Erythroblast (primary cell): Measurements from ENCODE around the gene NR3C2.

Source experiments
- DNase-seq, 2 experiments: peaks; one replicate each; lab custom pipeline; 2025; lab: John Stamatoyannopoulos, UW
- GATA1 ChIP-seq: IDR thresholded peaks from 2 replicates; pipeline ENCODE4 v1.6.1; 2011; ENCODE audit warnings: low read depth, mild to moderate bottlenecking, control low read depth, low read length, moderate library complexity
- POLR2A ChIP-seq: IDR thresholded peaks from 2 replicates; pipeline ENCODE4 v1.6.1; 2011; ENCODE audit warnings: mild to moderate bottlenecking, low read length

NR3C2 gene

DNA sequence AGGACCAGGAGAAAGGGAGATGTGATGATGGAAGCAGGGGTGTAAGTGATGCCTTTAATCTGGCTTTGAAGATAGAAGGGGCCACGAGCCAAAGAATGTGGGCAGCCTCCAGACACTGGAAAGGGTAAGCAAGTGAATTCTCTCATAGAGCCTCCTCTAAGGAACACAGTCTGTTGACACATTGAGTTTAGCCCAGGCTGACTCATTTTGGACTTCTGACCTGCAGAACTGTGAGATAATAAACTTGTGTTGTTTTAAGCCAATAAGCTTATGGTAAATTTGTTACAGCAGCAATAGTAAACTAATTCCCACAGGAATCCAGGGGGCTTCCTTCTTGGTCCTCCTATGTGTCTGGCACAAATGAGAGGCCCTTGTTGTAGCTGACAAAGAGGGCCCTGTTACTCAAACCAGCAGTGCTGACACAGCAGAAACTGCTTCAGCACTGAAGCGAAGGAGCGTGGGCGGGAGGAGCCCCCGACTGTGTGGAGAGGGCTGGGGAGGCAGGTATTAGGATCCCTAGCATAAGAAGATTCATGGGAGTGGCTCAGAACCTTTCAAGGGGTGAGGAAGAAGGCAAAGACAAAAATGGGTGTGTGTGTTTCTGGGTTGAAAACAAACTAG is 268.7 kb downstream of the NR3C2 start:
- TF ChIP-seq GATA1 = no peak
- no peak for TF ChIP-seq POLR2A
- no peak for DNase-seq

DNA sequence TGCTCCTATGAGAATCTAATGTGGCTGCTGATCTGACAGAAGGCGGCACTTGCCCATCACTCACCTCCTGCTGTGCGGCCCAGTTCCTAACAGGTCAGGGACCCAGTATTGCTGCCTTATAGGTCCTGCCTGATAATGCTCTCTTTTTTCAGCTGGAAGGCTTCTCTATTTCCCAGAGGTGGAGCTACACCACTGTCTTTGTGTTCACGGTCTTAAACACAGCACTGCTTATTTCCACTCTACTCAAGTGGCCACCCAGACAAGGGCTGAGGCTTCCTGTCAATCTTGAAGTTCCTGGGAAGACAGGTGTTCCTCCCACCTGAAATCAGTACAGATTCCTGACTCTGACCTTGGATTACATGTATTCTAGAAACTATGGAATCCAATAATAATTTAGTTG is 270.6 kb downstream of the NR3C2 start:
- TF ChIP-seq GATA1 (no peak), POLR2A (no peak)
- DNase-seq = no peak

DNA sequence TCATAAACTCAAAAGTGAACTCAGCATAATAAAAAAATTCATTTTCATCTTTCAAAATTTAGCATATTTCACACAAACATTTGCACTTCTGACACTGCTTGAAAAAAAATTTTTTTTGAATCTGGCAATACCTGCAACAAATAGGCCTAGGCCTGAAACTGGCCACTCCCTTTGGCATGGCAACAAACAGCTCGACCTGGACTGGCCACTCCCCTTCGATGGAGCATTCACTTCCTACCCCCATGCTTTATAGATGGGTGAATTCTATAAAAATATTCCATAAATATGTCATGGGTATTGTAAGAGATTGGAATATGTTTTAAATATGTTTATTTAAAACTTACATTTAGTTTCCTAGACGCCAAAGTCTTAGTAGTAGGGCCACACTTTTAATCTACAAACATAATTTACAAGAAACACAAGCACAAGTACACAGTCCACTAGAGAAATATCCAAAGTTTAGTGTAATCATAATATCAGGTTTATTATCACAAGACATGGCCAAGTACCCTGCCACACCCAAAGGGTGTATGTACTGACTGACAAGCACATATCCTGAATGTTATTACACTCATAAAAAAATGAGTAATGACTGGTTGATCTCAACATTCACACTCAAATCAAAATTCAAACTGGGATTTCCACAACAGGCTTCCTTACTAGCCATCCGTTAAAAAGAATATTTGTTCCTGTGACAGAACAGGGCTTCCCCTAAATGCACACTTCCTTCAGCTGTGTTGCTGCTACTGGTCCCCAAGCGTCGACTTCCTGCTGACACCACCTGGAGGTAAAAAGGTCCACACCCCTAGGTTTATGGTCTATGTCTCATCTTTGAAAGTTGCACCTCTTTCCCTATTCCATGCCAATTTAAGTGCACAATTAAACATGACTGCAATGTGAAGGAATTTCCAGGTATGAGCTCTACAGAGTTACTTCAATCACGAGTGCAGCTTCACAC is 271.5 kb downstream of the NR3C2 start:
- no peak for TF ChIP-seq GATA1
- TF ChIP-seq POLR2A = no peak
- no peak for DNase-seq

DNA sequence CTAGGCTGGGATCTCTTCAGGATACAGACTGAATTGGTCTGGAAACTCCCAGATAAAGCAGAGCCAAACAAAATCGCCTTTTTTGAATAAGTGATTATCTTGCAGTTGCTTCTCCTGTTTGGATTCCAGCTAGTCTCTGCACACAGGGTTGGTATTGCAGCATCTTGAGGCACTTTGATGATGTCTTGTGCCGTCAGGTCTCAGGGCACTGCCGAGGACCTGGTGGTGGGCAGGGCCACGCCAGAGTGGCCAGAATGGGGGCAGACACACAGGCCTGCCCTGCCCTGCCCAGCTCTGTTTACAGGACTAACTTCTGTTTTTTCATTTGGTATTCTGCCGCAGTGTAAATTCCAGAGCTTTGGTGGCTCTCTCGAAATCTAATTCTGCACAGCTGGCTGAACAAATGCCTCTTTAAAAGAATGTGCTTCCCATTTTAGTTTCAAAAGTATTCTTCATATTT is 276.1 kb downstream of the NR3C2 start:
- TF ChIP-seq POLR2A = no peak
- no peak for TF ChIP-seq GATA1
- DNase-seq = no peak

DNA sequence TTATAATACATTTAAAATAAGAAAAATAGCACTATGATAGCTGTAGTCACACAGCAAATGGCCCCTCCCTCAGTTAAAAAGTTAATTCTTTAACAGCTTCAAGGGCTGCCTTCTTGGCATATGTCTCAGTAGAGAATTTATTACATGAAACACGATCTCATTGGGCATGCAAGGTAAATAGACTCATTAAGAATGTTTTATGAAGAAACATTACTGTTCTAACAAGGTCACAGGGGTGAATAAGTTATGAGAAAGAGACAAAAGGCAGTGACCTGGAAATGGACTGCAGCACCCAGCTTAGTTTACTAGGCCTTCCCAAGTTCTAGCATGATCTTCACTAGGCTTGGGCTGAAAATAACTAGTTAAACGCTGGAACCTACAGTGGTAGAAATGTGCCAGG is 277.7 kb downstream of the NR3C2 start:
- DNase-seq = no peak
- TF ChIP-seq GATA1 = no peak
- TF ChIP-seq POLR2A = no peak

DNA sequence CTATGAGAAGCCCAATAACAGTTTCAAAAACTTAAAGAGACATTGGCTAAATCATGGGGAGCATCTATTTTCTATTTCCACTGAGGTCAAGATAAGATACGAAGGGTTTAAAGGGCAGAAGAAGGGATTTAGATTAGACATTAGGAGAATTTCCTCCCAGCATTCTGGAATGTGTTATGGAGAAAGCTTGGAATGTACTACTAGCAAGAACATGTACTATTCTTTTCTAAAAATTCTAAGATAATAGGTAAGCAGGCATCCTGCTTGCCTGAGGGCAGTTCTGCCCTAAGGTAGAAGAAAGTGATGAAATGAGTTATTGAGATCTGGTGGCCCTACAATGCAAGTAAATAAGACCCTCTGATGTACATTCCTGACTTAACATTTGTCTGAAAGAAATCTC is 279.2 kb downstream of the NR3C2 start:
- no peak for DNase-seq
- TF ChIP-seq POLR2A (no peak), GATA1 (no peak)

DNA sequence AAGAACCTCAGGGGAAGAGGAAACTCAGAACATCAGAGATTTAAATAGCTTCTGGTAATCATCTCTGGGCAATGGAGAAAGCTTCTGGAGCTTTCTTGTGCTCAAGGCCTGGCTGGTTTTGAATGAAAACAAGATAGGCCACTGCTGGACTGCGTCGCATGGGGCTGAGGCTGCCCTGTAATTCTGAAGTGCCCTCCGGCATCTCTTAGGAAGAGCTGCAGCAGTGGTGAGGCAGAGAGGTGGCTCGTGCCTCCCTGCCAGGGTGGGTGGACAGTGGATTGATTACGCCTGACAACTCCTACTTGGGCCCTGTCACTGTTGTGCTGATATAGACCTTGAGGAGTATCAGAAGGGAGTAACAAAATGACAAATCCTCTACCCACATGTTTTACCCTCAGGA is 279.7 kb downstream of the NR3C2 start:
- TF ChIP-seq GATA1 (no peak), POLR2A (no peak)
- DNase-seq = no peak

DNA sequence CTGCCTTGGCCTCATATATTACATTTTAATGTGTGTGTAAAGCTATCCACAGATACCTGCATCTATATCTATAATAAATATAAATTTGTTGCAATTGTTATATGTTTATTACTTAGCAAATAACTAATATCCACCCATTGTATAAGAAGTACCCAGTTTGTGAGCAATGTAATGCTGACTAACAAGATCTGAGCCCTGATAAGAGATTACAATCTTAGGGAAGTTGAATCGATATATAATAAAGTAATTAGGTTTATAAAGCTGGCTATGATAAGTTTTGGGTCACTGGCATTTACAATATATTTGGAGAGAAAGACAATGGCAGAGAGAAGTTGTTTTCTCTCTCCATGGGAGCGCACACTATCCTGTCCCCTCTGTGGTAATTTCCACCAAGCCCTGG is 280.6 kb downstream of the NR3C2 start:
- TF ChIP-seq POLR2A (no peak), GATA1 (no peak)
- no peak for DNase-seq

DNA sequence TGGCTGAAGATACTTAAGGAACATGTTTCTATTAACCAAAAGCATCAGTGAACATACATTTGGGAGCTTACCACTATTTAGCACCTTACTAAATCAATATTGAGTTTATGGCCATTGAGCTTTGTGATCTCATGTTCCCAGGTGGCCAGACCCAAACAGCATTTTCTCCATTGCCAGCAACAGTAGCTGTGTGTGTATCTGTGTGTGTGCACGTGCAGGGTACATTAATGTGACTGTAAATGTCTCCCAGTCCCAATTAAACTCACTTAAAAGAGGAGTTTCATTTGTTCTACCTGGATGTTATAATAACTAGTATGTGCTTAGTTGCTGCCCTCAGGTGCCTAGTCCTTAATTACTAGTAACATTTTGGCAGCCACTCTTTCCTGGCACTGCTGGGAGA is 282.4 kb downstream of the NR3C2 start:
- TF ChIP-seq POLR2A (no peak), GATA1 (no peak)
- DNase-seq = no peak

DNA sequence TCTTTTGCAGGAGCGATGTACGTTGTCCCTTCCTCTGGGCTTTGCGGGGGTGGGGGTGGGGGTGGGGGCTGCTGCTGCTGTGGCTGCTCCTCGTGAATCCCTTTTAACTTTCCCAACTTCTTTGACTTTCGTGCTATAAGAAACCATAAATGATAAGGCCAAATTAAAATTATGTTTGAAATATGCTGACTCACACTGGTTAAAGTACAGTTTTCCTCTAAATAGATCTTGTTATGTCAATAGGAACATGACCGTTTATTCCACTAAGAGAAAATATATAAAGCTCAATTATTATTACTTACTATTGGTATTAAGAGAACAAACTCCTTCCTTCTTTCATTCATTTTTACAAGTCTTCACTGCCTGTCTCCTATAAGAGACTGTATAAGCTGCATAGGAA is 287.4 kb downstream of the NR3C2 start:
- TF ChIP-seq POLR2A (no peak), GATA1 (no peak)
- no peak for DNase-seq

DNA sequence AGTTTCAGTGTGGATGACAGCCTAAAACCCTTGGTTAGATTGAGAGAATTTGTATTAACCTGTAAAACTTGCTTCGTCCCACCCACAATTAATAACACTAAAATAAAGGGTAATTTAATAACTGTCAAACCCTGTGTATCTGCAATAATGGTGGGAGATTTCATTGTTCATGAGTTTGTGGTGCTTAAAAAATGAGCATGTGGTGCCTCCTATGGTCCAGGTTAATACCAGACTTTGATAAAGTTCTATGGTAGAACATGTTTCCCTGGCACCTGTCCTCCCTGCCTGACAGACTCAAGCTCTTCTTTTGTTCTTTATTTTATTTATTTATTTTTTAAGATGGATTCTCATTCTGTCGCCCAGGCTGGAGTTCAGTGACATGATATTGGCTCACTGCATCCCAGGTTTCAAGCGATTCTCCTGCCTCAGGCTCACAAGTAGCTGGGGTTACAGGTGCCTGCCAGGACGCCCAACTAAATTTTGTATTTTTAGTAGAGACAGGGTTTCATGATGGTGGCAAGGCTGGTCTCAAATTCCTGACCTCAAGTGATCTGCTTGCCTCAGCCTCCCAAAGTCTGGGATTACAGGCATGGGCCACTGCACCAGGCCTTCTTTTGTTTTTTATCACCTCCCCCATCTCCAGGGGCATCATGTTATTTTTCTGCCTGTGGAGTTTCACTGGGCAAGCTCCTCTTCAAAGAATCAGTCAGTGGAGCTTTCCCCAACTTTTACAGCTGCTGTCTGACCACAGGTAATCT is 289.2 kb downstream of the NR3C2 start:
- DNase-seq = no peak
- no peak for TF ChIP-seq POLR2A
- no peak for TF ChIP-seq GATA1

DNA sequence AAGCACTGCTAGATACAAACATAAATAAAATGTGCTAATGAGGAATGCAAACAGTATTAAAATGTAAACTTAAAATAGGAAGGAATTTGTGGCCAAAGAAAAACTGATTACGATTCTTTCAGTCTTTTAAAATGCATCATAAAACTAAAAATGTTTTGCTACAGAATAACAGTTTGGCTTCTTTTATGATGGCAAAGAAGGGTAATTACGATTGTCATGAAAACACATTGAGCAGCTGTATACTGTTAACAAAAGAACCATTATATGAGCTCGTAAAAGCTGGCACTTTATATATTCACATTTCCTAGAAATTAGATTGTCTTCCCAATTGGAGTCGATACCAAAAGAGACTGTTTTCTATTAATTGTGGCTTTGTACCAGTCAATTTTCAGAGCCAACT is 290.4 kb downstream of the NR3C2 start:
- no peak for DNase-seq

DNA sequence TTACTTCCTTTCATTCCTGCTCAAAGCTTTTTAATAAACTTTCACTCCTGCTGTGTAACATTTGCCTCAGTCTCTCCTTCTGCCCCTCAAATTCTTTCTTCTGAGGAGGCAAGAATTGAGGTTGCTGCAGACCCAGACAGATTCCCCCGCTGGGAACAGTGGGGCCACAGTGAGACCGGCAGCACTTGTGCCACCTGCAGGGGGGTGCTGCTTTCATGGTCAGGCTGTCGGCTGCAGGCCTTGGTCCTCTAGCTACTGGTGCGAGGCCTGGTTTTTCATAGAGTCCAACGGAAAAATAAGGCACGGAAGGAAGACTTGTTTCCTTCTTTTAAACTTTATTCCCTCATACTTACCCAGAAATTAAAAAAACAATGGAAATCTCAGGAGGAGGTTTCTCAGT is 296.7 kb downstream of the NR3C2 start:
- no peak for DNase-seq
- TF ChIP-seq GATA1 (no peak), POLR2A (no peak)

More for the DNA sequence above, 290.4 kb downstream of the NR3C2 start:
- TF ChIP-seq GATA1 (no peak), POLR2A (no peak)

DNA sequence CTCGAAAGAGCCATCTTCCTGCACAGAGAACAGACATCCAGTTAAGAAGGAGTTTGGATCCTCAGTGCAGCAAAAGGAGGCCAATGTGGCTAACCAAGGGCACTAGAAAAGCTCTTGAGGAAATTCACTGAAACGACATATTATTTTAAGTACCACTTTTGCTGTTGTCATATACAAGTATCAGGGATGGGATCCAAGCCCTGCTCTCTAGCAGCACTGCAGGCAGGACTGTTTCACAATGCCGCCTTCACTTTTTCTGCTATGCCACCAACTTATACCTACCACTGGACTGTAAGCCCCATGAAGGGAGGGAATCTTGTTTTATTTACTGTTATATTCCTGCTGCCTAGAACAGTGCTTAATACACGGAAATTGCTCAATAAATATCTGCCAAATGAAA is 299.0 kb downstream of the NR3C2 start:
- TF ChIP-seq GATA1 = no peak
- no peak for TF ChIP-seq POLR2A
- DNase-seq = no peak
